HG03378 (cell line): Measurements from ENCODE around the gene RAD51B.
A peak's percentile ranks its signal among the peaks of the same experiment; 100 is the strongest.
"Not testable (repeated sequence)": the region's sequence is repeated elsewhere in the genome, so short reads cannot be mapped to it uniquely, and the experiment has no call there.

Experiments used
- ATAC-seq: cut with Tn5 transposase; IDR thresholded peaks from one replicate; pipeline ENCODE4 v1.9.1; 2021; ENCODE audit warnings: mild to moderate bottlenecking, moderate library complexity; ENCODE audit not compliant: unreplicated experiment

RAD51B gene

GRCh38 chr14:67819563-67820421 lies at the start of gene RAD51B:
RAD51B (plus strand) TSS chr14:67819779.
- peak; percentile 53 for ATAC-seq

- ATAC-seq, result no peak
Measured at GRCh38 chr14:67773844-67774377, 45.7 kb upstream of the RAD51B start.

GRCh38 chr14:67776653-67777322 lies 42.8 kb upstream of the RAD51B start:
- no peak for ATAC-seq

- no peak for ATAC-seq
Measured at GRCh38 chr14:67778792-67779191, 40.8 kb upstream of the RAD51B start.

GRCh38 chr14:67782090-67782489 lies 37.5 kb upstream of the RAD51B start:
- no peak for ATAC-seq

- no peak for ATAC-seq
Measured at GRCh38 chr14:67784244-67784823, 35.2 kb upstream of the RAD51B start.

- ATAC-seq, result no peak
Measured at GRCh38 chr14:67785270-67786109, 34.1 kb upstream of the RAD51B start.

GRCh38 chr14:67787673-67788072 lies 31.9 kb upstream of the RAD51B start:
- no peak for ATAC-seq

- no peak for ATAC-seq
Measured at GRCh38 chr14:67798731-67799130, 20.8 kb upstream of the RAD51B start.

- no peak for ATAC-seq
Measured at GRCh38 chr14:67800743-67801142, 18.8 kb upstream of the RAD51B start.

GRCh38 chr14:67806246-67806645 lies 13.3 kb upstream of the RAD51B start:
- no peak for ATAC-seq

- ATAC-seq, result no peak
Measured at GRCh38 chr14:67814821-67815220, 4.8 kb upstream of the RAD51B start.

GRCh38 chr14:67815573-67816225 lies 3.9 kb upstream of the RAD51B start:
- ATAC-seq, result no peak

GRCh38 chr14:67816326-67817002 lies 3.1 kb upstream of the RAD51B start, which contains the start of gene ZFYVE26:
ZFYVE26 (minus strand) TSS chr14:67816590; CDS start chr14:67815963, 627 bp downstream.
- peak; percentile 80 for ATAC-seq

GRCh38 chr14:67817750-67818438 lies 1.7 kb upstream of the RAD51B start:
- no peak for ATAC-seq

- not testable (repeated sequence) for ATAC-seq
Measured at GRCh38 chr14:67818476-67818875, 1.1 kb upstream of the RAD51B start.

- ATAC-seq, result no peak
Measured at GRCh38 chr14:67820428-67820971, 921 bp downstream of the RAD51B start.

- ATAC-seq, result no peak
Measured at GRCh38 chr14:67821121-67821520, 1.5 kb downstream of the RAD51B start.

- no peak for ATAC-seq
Measured at GRCh38 chr14:67831113-67831512, 11.5 kb downstream of the RAD51B start.
